Stomach smooth muscle (tissue), 2 donors: ENCODE measurements around the gene GSTA5.
"Not testable (repeated sequence)": the region's sequence is repeated elsewhere in the genome, so short reads cannot be mapped to it uniquely, and the experiment has no call there.

Source experiments
- H3K27ac ChIP-seq: one replicate; pipeline ENCODE4 v1.7.0; 2013; ENCODE audit warnings: mild to moderate bottlenecking, low read length, inconsistent platforms
- H3K27me3 ChIP-seq, 2 donors: one replicate each; pipeline ENCODE4 v1.7.0; 2013; ENCODE audit warnings: low read length in 2 of 2; ENCODE audit not compliant: insufficient read depth in 2 of 2, control insufficient read depth in 1 of 2
- H3K36me3 ChIP-seq, 2 donors: one replicate each; pipeline ENCODE4 v1.7.0; 2013; ENCODE audit warnings: low read length in 2 of 2; ENCODE audit not compliant: control insufficient read depth in 2 of 2, insufficient read depth in 2 of 2
- H3K4me1 ChIP-seq: one replicate; pipeline ENCODE4 v1.7.0; 2013; ENCODE audit warnings: low read length; ENCODE audit not compliant: control insufficient read depth, insufficient read depth
- H3K4me3 ChIP-seq, 2 donors: one replicate each; pipeline ENCODE4 v1.7.0; 2013; ENCODE audit warnings: low read length in 2 of 2
- H3K9ac ChIP-seq, 2 donors: one replicate each; pipeline ENCODE4 v1.7.0; 2013; ENCODE audit warnings: low read length in 2 of 2, mild to moderate bottlenecking in 1 of 2
- H3K9me3 ChIP-seq, 2 donors: one replicate each; pipeline ENCODE4 v1.7.0; 2013; ENCODE audit warnings: low read length in 2 of 2; ENCODE audit not compliant: control insufficient read depth in 2 of 2
- donor health status: healthy.
- donor health status: Pancreatic carcinoma.

GSTA5 gene

DNA sequence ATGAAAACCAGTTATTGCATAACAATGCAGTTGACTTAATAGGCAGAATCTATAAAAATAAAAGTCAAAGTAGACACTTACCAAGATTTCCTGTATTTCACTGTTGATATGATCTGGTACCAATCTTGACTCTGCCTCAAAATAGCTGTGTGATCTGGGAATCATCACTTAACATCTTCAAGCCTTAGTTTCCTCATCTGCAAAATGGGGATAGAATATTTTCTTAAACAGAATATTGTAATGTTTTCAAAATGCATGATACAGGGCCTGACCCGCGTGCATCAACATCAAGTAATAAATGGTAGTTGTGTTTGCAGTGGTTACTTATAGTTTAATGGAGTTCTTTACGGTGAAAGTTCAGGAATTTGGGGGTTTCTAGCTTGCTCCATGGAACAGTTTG lies 26.1 kb downstream of the GSTA5 start:
- not testable (repeated sequence) for H3K9me3 ChIP-seq, H3K4me1 ChIP-seq, H3K36me3 ChIP-seq, H3K27me3 ChIP-seq, H3K4me3 ChIP-seq, H3K9ac ChIP-seq, H3K27ac ChIP-seq

DNA sequence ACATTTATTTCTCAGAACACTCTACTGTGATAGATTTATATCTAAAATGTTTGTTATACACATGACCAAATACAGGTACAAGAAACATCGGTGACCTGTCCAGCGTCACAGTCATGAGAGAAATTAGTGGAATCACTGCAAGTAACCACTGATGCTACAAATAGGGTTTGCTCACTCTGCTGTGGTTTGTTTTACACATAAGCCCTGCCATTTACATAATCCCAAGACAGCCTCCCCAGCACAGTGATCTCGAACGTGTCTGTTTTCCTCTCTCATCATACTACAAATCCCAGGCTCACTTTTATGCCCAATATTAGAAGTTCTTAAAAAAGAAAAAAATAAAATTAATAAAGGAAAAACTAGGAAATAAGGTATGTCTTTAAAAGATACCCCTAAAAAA lies 30.8 kb downstream of the GSTA5 start:
- H3K36me3 ChIP-seq, H3K4me1 ChIP-seq, H3K4me3 ChIP-seq, H3K9me3 ChIP-seq, H3K27me3 ChIP-seq, H3K9ac ChIP-seq, H3K27ac ChIP-seq: not testable (repeated sequence)

GRCh38 chr6:52808660-52809059 lies 32.0 kb downstream of the GSTA5 start:
- H3K9ac ChIP-seq: no peak overlapping the region
- H3K4me3 ChIP-seq: no peak overlapping the region
- no peak overlapping the region for H3K27ac ChIP-seq
- H3K27me3 ChIP-seq: no peaks in the 10 kb centered on the region
- no peaks in the 10 kb centered on the region for H3K9me3 ChIP-seq
- H3K36me3 ChIP-seq: no peaks in the 10 kb centered on the region
- no peaks in the 10 kb centered on the region for H3K4me1 ChIP-seq

- H3K27me3 ChIP-seq, H3K4me3 ChIP-seq, H3K4me1 ChIP-seq, H3K9ac ChIP-seq, H3K27ac ChIP-seq, H3K36me3 ChIP-seq, H3K9me3 ChIP-seq: not testable (repeated sequence)
Observed at GRCh38 chr6:52803668-52804255, 36.9 kb downstream of the GSTA5 start, which contains the start of gene GSTA1. Gene GSTA1 (minus strand): TSS chr6:52803816. CDS start chr6:52799267, 4,549 bp downstream.

- H3K36me3 ChIP-seq: no peaks in the 10 kb centered on the region
- no peak overlapping the region for H3K9ac ChIP-seq
- no peaks in the 10 kb centered on the region for H3K9me3 ChIP-seq
- no peaks in the 10 kb centered on the region for H3K27me3 ChIP-seq
- H3K4me1 ChIP-seq: no peaks in the 10 kb centered on the region
- H3K27ac ChIP-seq: no peak overlapping the region
- no peak overlapping the region for H3K4me3 ChIP-seq
Observed at GRCh38 chr6:52802806-52803205, 37.8 kb downstream of the GSTA5 start.

- Histone ChIP-seq H3K9me3 (no peaks in the 10 kb centered on the region), H3K27me3 (no peaks in the 10 kb centered on the region), H3K9ac (no peak overlapping the region), H3K36me3 (no peaks in the 10 kb centered on the region), H3K4me1 (no peaks in the 10 kb centered on the region), H3K4me3 (no peak overlapping the region), H3K27ac (no peak overlapping the region)
Observed at GRCh38 chr6:52801188-52801841, 39.3 kb downstream of the GSTA5 start.

- H3K4me3 ChIP-seq, H3K27me3 ChIP-seq, H3K36me3 ChIP-seq, H3K4me1 ChIP-seq, H3K9me3 ChIP-seq, H3K9ac ChIP-seq, H3K27ac ChIP-seq: not testable (repeated sequence)
Observed at GRCh38 chr6:52799272-52799671, 41.3 kb downstream of the GSTA5 start.

- H3K4me1 ChIP-seq, H3K27me3 ChIP-seq, H3K9ac ChIP-seq, H3K27ac ChIP-seq, H3K36me3 ChIP-seq, H3K9me3 ChIP-seq, H3K4me3 ChIP-seq: not testable (repeated sequence)
Observed at GRCh38 chr6:52794366-52794765, 46.2 kb downstream of the GSTA5 start.

DNA sequence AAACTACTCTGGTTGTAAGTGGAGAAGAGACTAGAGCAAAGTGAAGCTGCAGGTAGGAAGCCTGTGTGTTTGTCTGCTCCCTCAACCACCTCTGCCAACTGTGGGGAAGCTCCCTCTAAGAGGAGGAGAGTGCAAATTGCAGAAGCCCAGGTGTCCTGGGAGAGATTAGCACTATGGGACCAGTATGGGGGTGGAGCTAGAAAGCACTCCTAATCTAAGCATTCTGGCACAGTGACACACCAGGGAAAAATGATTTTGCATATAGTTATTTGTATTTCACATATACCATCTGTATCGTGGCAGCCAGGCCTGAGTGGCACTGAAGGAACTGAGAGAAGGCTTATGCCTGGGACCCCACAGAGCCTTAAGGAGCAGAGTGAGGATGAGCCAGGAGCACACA lies 49.8 kb downstream of the GSTA5 start:
- Histone ChIP-seq H3K36me3 (no peaks in the 10 kb centered on the region), H3K27me3 (no peaks in the 10 kb centered on the region), H3K27ac (no peak overlapping the region), H3K9ac (no peak overlapping the region), H3K4me3 (no peak overlapping the region), H3K4me1 (no peaks in the 10 kb centered on the region), H3K9me3 (no peaks in the 10 kb centered on the region)

DNA sequence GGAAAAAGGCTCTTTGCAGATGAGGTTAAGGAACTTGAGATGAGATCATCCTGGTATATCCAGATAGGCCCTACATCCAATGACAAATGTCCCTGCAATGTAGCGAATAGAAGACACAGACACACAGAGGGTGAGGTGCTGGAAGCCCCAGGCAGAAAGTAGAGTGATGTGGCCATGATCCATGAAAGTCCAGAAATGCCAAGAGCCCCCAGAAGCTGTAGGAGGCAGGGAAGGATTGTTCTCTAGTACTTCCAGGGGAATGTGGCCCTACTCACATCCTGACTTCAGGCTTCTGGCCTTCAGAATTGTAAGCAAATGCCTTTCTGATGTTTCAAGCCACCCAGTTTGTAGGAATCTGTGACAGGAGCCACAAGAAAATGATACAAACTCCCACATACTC lies 51.0 kb downstream of the GSTA5 start:
- H3K36me3 ChIP-seq, H3K27ac ChIP-seq: not testable (repeated sequence)

DNA sequence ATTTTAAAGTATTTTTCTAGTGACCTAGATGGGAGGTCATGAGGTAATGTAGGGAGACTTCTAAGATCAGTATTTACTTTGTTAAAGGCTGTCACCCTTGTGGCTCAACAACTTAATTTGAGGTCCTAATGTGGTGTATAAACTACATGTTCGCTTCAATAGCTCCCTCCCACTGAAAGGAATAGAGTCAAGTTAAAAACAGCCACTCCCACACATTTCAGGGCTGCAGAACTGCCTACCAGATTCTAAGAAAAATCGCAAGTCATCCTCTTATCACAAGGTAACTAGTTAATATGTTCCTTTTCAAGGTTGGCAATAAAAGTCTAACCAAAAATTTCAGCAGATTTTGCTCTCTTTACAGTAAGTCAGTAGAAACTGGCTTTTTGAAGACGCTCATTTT lies 52.1 kb downstream of the GSTA5 start:
- H3K4me1 ChIP-seq: no peaks in the 10 kb centered on the region
- no peak overlapping the region for H3K9ac ChIP-seq
- no peaks in the 10 kb centered on the region for H3K9me3 ChIP-seq
- H3K4me3 ChIP-seq: no peak overlapping the region
- no peaks in the 10 kb centered on the region for H3K36me3 ChIP-seq
- no peak overlapping the region for H3K27ac ChIP-seq
- no peaks in the 10 kb centered on the region for H3K27me3 ChIP-seq

More for the DNA sequence above, 51.0 kb downstream of the GSTA5 start:
- H3K9ac ChIP-seq, H3K4me3 ChIP-seq, H3K4me1 ChIP-seq, H3K9me3 ChIP-seq, H3K27me3 ChIP-seq: not testable (repeated sequence)
